Forelimb muscle (tissue), 1 donor: ENCODE measurements around the gene LHX4. TPM values are rescaled to one million over a fixed set of nuclear protein-coding genes. Genes with fewer than 3 reads are reported as not detected.

Source experiments
- DNase-seq: peaks from one replicate; pipeline ENCODE4 v3.0.0-alpha.2; 2013; ENCODE audit warnings: low read depth
- polyA plus RNA-seq: library from polyadenylated mRNA; unstranded; fragments of 120-200 nt; gene quantifications from one replicate; pipeline ENCODE4 v1.2.1, GENCODE V29; 2013; ENCODE audit not compliant: insufficient read length

Gene LHX4
- polyA plus RNA-seq, 1 donor = 1.4 TPM

DNA sequence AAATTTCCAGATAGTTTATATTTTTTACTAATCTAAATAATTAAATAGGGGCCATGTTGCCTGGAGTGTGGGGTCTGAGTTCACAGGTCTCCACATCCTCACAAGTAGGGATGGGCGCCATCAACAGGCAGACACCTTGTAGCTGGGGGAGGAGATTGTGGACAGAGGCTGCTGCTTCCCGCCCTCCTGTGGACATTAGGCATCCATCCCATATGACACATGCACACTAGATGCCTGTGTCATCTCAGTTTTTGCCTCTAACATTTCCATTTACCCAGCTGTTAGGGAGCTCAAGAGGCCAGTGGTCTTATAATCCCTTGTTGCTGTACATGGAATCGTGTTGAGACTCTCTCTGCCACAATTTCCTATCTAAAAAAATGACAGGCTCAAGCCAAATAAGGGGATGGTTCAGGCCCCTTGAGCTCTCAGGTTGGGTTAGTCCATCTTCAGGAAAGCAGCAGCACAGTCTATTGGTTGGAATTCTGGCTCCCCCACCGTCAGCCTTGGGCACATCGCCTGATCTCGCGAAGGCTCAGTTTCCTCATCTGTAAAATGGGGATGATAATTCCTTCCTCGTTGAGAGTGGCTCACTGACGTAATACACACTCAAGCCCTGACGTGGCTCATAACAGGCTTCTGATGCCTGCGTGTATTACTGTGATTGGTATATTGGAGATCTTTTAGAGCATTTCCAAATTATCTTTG, 13.6 kb downstream of the LHX4 start:
- DNase-seq = no peak

DNA sequence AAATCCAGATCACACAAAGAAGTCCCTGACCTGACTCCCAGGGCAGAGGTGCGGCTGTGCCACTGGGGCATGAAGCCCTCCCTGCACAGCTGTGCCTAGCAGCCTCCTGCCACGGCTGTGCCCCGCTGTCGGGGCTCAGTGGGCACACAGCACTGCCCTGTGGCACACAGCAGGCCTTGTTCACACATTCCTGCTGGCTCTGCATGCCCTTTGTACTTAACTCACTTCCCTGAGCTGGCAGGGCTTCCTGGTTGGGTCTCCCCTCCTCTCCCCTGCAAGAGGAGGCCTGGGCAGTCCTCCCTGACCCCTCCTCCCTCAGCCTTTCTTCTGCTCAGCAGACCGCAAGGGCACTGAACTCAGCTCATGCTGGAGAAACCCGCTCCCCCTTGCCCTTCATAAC, 14.8 kb downstream of the LHX4 start:
- DNase-seq = no peak

DNA sequence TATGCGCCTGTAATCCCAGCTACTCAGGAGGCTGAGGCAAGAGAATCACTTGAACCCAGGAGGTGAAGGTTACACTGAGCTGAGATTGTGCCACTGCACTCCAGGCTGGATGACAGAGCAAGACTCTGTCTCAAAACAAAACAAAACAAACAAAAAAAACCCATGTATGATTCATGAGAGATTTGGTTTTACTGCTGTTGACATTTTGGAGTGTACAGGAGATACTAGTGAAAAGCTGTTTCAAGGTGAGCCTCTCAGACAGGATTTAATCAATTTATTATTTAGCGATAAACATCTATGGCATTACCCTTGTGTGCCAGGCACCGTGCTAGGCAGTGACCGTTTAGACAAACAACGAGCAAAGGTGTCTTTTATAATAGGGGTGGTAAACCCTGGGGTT, 16.5 kb downstream of the LHX4 start:
- DNase-seq = no peak

DNA sequence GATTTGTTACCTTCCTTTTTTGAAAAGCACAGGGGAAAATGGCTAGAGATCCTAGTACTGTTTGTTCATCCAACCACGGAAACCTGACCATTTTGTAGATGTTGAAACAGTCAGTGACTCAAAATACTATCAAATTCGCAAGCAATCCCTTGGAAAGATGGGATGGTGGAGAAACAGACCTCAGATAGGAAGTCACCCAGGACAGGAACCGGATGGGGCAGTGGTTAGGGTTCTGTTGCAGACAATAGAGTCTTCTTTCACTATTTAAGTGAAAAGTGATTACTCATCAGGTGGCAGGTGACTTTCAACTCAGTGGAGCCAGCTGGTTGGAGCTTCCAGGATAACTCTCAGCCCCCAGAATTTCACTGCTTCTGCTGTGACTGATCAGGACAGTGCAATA, 17.0 kb downstream of the LHX4 start:
- no peak for DNase-seq

DNA sequence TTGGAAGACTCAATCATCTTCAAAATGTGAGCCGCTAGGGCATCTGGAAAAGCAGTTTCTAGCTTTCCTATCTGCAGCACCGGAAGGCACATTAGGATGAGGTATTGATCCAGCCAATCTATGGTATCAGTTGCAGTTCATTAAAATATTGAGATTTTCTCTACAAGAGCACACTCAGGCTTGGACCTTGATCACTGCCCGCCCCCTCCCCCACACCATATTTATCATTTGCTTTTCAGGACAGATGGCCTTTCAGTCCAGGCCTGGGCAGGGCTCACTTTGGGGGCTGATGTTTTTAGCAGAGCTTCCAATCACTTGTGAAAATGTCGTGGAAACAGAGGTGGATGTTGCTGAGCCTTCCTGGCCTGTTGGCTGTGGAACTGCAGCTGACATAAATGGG, 17.5 kb downstream of the LHX4 start:
- no peak for DNase-seq

DNA sequence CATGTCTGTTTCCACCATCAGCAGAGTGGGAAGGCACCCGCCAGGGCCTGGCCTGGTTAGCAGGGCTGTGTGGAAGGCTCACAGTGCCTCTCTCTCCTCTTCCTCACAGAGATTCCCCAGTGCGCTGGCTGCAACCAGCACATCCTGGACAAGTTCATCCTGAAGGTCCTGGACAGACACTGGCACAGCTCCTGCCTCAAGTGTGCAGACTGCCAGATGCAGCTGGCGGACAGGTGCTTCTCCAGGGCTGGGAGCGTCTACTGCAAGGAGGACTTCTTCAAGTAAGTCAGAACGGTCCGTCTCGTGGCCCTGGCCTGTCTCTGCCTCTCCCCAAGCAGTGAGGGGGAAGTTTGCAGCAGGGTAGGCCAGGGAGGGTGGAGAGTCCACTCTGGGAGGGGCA, 18.1 kb downstream of the LHX4 start:
- no peak for DNase-seq

DNA sequence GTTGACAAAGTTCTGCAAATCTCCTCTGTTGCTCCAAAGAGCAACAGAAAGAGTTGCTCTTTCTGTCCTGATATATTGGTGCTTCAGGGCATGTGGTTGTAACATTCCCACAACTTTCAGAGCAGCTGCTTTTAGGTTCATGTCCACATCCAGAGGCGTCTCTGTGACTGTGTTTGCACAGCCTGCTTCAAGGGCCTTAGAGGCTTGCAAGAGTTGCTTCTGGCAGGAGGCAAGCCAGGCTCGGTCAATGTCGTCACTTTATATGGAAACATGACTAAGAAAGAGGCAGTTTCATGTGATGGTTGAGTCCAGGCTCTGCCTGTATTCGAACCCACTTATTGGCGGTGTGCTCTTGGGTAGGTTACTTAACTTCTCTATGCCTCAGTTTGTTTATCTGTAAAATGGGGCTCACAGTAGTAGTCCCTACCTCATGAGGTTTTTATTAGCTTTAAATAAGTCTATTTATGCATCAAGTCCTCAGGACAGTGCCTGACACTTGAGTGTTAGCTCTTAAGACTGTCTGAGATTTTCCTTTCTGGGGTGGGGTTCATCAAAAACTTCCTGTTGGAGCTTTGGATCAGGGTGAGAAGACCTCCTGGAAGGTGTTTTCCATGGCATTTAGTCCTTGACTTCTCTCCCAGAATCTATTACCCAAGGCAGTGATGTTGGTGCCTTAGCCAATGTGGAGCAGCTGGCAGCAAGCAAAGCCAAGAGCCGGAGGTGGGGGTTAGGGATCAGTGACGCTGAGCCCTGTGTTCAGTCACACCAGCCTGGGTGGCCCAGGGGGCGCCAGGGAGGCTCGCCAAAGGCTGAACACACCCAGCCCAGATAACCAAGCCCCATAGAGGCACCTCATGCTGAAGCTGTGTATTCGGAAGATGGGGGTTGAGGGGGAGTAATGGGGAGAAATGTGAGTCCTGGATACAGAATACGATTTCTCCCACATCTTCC, 18.9 kb downstream of the LHX4 start:
- no peak for DNase-seq

DNA sequence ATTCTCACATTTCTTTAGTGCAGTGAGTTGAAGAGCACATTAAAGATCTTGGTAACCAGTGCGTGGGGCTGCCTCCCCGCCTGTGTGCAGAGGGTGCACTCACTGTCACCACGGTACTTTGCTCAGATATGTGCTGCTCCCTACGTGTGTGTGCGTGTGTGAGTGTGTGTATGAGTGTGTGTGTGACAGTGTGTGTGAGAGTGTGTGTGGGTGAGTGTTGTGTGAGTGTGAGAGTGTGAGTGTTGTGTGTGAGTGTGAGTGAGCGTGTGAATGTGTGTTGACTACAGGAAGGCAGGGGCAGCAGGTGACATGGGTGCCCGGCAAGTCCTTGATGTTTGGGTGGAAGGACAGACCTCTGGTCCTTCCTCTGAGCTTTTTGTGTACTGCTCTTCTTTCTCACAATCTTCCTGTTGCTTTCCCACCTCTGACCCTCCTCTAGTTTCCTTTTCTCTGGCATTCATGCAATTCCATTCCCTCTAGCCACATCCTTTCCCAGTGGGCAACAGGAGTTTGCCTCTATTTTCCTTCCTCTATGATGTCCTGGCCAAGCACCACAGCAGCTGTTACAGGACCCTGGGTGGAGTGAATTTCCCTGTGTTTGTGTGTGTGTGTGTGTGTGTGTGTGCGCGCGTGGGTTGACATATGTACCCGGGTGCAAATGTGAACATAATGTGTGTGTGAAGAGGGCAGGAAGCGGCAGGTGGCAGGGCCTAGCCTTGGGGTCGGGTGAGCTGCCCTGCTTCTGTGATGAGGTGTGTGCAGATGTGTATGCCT, 19.8 kb downstream of the LHX4 start:
- DNase-seq = no peak

DNA sequence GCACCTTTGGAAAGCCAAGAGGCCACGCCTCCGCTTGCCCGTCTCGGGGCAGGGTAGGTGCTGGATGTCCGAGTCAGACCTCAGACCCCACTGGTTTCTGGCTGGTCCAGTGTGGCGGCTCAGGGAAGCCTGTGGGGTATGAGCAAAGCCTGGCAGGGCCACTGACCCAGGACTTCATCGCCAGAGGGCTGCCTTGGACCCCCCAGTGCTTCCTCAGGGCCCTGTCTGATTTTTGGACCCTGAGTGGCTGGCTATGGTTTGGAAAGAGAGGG, 20.4 kb downstream of the LHX4 start:
- DNase-seq = no peak

DNA sequence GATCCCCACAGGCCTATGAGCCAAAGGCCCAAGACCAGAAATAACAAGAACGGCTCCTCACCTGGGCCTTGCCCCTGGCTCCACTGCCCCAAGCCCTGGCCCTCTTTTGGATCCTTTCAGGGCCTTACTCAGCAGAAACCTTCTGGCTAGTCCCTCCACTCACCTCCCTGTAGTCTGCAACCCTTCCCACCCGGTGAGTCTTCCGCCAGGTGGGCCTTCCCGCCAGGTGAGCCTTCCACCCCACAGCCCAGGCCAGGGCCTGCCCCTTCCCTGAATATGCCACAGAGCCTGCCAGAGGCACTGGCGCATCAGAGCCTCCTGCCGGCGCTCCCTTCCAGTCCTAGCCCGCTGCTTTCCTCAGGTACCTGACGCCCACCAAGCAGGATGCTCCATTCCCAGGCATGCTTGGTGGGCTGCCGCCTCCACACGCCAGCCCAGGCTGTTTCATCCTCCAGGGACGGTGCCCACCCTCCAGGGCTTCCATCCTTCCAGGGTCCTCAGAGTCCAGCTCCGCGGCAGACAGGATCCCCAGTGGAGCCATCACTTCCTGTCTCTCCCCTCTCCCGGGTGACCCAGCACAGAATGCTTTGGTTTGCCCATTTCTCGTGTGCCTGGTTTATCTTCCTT, 20.9 kb downstream of the LHX4 start:
- no peak for DNase-seq

DNA sequence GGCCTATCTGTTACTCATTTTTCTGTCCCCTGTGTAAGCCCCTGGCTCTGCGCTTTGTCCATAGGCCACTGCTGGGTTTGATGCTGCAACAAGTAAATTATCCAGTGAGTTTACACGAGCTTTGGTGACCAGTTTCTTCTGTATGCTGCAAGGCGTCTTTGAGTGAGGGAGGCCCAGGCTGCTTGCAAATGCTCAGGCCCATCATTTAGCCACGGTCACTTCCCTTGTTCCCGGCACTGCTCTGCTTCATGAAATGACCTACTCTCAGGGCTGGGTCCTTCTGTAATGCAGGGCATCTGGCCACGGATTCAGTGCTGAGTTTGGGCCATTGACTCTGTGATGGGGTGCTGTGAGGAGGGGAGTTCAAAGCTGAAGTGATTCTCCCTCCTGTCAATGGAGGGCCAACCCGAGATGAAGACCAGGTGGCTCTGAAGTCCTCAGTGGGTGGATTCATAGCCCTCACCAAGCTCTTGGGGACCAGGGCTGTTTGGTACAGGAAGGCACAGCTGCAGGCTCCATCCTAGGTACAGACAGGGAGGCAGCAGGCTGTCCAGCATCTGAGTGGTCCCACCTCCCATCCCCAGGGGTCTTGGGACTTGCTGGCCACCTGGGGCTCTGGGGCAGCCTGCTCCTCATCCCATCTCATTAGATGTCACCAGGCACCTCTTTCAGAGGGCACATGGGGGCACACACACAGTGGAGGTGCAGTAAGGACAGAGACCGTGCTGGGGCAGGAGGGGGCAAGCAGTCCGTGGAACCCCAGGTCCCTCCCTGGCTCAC, 21.7 kb downstream of the LHX4 start:
- no peak for DNase-seq

DNA sequence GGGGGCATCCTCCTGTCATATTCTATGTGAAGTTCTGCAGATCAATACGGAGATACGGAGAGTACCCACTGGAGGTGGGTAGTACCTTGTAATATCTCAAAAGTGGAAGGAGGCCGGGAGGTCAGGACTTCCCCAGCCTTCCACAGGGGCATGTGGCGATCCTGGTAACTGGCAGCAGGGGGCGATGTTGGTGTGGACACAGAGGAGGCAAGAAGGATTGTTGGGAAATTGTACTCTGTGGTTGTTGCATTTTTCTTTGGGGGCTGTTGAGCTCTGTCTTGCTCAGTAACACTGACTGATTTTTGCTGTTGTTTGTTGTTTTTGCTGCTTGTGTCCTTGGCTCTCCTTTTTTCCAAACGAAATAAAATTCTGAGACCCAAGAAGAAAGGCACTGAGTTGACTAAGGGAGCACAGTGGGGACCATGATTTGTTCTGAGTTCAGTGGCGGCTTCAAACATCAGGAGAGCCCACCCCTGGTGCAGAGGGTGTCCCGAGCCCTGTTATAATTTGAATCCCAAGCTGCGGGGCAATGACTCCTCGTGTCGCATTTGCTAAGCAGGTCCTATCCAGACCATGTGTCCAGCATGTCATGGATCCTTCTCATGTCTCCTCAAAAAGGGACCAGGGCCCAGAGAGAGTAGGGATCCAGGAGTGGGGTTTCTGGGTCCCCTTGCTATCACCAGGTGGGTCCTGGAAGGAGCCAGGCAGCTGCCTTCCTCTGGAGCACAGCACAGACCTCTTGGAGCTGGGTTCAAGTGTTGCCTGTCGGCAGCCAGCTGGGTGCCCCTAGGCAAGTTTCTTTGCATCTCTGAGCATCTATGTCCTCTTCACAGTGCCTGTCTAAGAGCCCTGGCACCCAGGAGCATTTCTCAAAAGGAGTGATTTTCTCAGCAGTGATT, 22.8 kb downstream of the LHX4 start:
- DNase-seq = no peak

DNA sequence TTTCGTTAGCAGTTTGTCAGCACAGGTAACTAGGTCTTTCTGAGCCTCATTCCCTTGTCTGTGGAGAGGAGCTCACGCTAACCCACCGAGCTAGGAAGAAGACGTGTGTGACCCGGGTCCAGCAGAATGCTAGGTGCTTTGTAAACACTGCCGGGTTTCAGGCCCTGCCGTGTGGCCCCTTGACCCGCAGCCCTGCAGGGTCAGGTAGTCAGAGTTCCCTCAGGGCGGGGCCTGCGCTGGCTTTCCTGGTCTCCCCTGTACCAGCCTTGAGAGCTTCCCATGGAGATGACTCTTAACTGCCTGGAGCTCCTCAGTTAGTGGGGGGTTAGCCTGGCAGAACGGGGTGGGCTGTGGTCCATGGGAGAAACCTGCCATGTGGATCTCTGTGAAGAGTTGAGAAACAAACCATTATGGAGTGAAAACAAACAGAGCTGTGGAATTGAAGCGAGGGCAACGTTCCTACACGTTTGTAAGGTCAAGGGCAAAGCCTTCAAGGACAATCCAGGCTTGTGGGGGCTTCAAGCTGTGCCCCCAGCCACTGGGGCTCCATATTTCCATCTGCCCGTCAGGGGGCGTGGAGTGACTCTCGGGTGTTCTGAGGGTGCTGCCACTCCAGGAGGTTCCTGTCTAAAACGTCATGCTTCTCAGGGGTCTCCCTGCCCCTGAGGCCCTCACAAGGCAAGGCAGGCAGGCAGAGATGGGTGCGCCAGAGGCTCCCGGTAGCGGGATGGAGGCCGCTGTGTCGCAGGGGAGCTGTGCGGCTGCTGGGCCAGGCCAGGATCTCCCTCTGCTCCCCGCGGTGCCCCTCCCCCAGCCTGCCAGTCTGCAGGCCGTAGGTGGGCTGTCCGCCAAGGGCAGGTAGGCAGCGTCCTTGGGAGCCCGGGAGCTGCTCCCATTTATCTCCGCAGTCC, 23.8 kb downstream of the LHX4 start:
- DNase-seq = no peak

DNA sequence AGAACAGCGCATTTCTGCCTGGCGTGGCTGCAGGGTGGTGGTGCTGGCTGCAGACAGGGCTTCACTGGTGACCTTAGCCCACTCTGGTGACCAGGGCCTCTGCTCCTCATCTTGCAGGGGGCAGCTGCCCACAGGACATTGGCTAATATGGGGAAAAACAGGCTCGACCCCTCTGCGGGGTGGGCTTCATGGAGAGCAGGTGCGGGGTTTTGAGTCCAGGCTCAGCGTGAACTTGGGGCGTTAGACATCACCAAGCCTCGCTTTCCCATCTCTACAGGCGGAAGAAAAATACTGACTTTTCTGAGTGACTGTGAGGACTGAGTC, 24.4 kb downstream of the LHX4 start:
- no peak for DNase-seq

DNA sequence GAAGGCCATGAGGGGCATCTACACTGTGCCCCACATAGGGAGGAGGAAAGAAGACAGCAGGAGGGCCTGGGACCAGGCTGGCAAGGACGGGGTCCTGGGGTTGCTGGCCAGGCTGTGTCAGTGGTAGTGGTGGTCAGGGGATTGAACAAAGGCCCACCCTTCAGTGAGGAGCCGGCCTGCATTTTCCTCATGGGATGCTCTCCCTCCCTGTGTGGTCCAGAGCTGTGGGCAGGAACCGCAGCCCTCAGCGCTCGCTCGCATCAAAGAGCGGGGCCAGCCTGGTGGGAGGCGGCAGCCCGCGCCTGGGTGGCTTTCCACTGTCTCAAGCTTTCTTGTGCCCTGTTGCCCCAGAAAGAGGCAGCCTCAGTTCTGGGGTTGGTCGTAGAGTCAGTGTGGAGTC, 24.8 kb downstream of the LHX4 start:
- DNase-seq = no peak

DNA sequence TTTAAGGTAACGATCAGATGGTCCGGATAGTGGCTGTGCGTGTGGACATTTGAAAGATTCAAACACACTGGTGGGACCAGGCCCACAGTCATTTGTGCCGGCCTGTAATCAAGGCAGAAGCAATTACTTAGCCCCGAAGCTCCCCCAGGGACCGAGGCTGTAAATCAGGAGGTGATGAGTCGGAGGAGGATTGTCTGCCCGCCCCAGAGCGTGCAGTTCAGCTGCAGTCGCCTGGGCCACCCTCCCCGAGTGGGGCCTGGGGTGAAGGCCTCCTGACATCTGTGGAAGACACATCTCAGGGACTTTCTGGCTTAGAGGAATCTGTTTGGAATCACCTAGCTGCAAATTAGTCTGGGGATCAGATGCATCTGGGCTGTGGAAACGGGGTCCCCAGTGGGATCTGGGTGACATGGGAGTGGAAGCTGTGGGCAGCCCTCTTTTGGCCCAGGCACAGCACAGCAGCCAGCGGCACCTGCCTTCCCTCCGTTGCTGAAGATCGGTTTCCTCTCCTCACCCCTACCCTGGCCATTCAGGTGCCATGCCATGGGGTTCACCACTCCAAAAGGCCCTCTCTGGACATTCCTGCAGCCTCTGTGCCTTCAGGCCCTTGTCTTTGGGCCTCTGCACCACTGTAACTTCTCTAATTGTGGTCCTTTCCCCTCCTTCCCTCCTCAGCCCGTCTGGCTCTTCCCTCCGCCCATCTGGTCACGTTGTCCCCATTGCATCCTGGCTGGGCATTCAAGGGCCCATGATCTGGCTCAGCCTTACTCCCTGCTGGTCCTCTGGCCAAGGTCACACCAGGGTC, 25.7 kb downstream of the LHX4 start:
- no peak for DNase-seq

DNA sequence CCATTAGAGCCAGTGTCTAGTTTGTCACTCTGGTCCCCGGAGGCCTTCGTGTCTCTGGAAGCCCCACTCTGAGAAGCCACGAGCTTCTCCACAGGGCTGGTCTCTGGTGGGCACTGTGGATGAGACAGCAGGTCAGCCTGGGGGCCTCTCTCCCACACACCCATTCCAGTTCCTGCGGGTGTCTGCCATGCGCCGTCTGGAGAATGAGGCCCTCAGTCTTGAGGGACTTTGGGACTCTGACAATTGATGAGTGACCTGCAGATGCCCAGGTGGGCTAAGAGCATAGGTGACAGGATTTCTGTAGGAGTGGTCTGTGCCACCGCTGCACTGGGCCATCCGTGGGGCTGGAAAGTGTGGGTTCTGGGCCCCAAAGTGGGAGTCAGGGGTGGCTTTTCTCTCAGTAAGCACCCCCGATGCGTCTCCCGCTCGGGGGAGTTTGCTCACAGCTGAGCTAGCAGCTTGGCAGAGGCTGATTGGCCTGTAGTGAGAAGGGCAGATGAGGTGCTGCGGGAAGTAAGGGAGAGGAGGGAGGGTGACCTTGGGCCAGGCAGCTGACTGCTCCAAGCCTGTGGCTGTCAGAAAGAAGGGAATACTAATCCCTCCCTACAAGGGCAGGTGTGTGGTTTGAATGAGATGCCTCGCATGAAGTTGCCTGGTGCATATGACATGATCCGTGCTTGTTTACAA, 26.4 kb downstream of the LHX4 start:
- DNase-seq = no peak

DNA sequence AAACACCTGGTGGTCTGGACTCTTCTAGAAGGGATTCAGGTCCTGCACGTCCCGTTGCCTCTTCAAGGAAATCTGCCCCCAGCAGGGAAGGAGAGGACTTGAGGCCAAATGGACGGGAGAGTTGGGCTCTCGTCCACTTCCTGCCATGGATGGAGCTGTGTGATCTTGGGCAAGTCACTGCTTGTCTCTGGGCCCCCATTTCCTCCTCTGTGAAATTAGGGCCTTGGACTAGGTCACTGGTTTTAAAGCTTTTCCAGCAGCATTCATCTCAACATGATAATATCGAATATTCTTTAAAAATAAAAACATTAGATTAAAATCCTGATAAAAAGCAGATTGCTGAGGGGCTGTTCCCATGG, 26.9 kb downstream of the LHX4 start:
- no peak for DNase-seq
